Endodermal cell (in vitro differentiated cells): Measurements from ENCODE around the gene KLF2. TPM values are rescaled to one million over a fixed set of nuclear protein-coding genes. Genes with fewer than 3 reads are reported as not detected.

Experiments used
- DNase-seq: peaks from one replicate; pipeline ENCODE4 v3.0.0-alpha.2; 2017
- H3K27ac ChIP-seq: 2 replicates; pipeline ENCODE4 v1.5.1; 2013; ENCODE audit warnings: mild to moderate bottlenecking, low read depth, low read length, moderate library complexity
- H3K27me3 ChIP-seq: 2 replicates; pipeline ENCODE4 v1.6.1; 2013; ENCODE audit warnings: mild to moderate bottlenecking, low read length, moderate library complexity; ENCODE audit not compliant: insufficient read depth, control insufficient read depth, poor library complexity, severe bottlenecking
- H3K36me3 ChIP-seq: 2 replicates; pipeline ENCODE4 v1.7.0; 2013; ENCODE audit warnings: mild to moderate bottlenecking, low read length, moderate library complexity; ENCODE audit not compliant: control insufficient read depth, insufficient read depth
- H3K4me1 ChIP-seq: one replicate; pipeline ENCODE4 v1.7.0; 2013; ENCODE audit warnings: low read length; ENCODE audit not compliant: control insufficient read depth, insufficient read depth
- H3K4me3 ChIP-seq: 2 replicates; pipeline ENCODE4 v1.5.1; 2013; ENCODE audit warnings: mild to moderate bottlenecking, low read length, moderate library complexity
- H3K9ac ChIP-seq: 2 replicates; pipeline ENCODE4 v1.6.1; 2013; ENCODE audit warnings: mild to moderate bottlenecking, low read length, moderate library complexity; ENCODE audit not compliant: poor library complexity, severe bottlenecking; ENCODE audit errors: extremely low read depth
- H3K9me3 ChIP-seq: 2 replicates; pipeline ENCODE4 v1.6.1; 2013; ENCODE audit warnings: mild to moderate bottlenecking, low read length, moderate library complexity; ENCODE audit not compliant: control insufficient read depth
- H3K27ac Mint-ChIP-seq: 2 replicates; pipeline ENCODE4 v1.8.0; 2020; ENCODE audit warnings: mixed read lengths
- H3K27me3 Mint-ChIP-seq: 2 replicates; pipeline ENCODE4 v1.8.0; 2021; ENCODE audit warnings: mild to moderate bottlenecking, mixed read lengths; ENCODE audit not compliant: insufficient read depth
- H3K36me3 Mint-ChIP-seq: 2 replicates; pipeline ENCODE4 v1.8.0; 2020; ENCODE audit warnings: low read depth, mixed read lengths
- H3K4me1 Mint-ChIP-seq: 2 replicates; pipeline ENCODE4 v1.8.0; 2020; ENCODE audit warnings: mixed read lengths
- H3K4me3 Mint-ChIP-seq: 2 replicates; pipeline ENCODE4 v1.8.0; 2020; ENCODE audit warnings: mild to moderate bottlenecking, moderate library complexity, mixed read lengths
- H3K9me3 Mint-ChIP-seq: 2 replicates; pipeline ENCODE4 v1.8.0; 2020; ENCODE audit warnings: mild to moderate bottlenecking, mixed read lengths
- CTCF ChIP-seq: fragments of 200-600 bp; sonication (generic); conservative IDR thresholded peaks from 2 replicates; pipeline ENCODE4 v1.5.0; 2021; ENCODE audit warnings: antibody characterized with exemption, mild to moderate bottlenecking
- WGBS, 2 experiments: methylation state at CpG; one replicate each; pipeline versions ENCODE4 v1.1.5 to v1.1.7; 2013; ENCODE audit warnings: missing lambda C conversion rate in 2 of 2, mixed read lengths in 1 of 2; ENCODE audit not compliant: insufficient coverage in 1 of 2, insufficient read length in 1 of 2; 5-methylcytosine and 5-hydroxymethylcytosine counted together
- total RNA-seq, 2 donors: library from RNA; stranded (reverse); fragmentation: NEBNext Ultra II Directional in 1 of 2; extraction: Animal tissue kit (Norgen Biotek cat#: 25700) in 1 of 2; gene quantifications; 2 replicates in 1 of 2; 3 replicates in 1 of 2; pipeline ENCODE4 v1.2.1, GENCODE V29; 2021

Gene KLF2
- total RNA-seq, 2 donors from 2014 or later = 0.22 to 1.4 TPM

- H3K4me1 Mint-ChIP-seq = peaks cover 7% of the 10 kb centered on the region
- Histone ChIP-seq H3K9me3 (no peaks in the 10 kb centered on the region), H3K36me3 (no peaks in the 10 kb centered on the region), H3K4me3 (no peak overlapping the region), H3K27me3 (no peaks in the 10 kb centered on the region), H3K9ac (no peak overlapping the region), H3K4me1 (no peaks in the 10 kb centered on the region), H3K27ac (no peak overlapping the region)
- 84% methylated on average over 6 to 7 of the region's 7 CpGs for WGBS, 2 experiments
- no peaks in the 10 kb centered on the region for H3K36me3 Mint-ChIP-seq
- no peak for TF ChIP-seq CTCF
- H3K4me3 Mint-ChIP-seq = no peak overlapping the region
- H3K9me3 Mint-ChIP-seq = no peaks in the 10 kb centered on the region
- H3K27ac Mint-ChIP-seq = no peak overlapping the region
- peaks cover 2% of the 10 kb centered on the region for H3K27me3 Mint-ChIP-seq
- DNase-seq = no peak
These were observed 27.9 kb upstream of the KLF2 start for GRCh38 chr19:16296713-16297112.

- H3K4me1 ChIP-seq = no peaks in the 10 kb centered on the region
- Mint-ChIP-seq H3K27me3 (peaks cover 2% of the 10 kb centered on the region), H3K36me3 (no peaks in the 10 kb centered on the region), H3K4me3 (no peak overlapping the region), H3K27ac (no peak overlapping the region), H3K4me1 (peaks cover 7% of the 10 kb centered on the region), H3K9me3 (no peaks in the 10 kb centered on the region)
- H3K27me3 ChIP-seq = no peaks in the 10 kb centered on the region
- no peak overlapping the region for H3K9ac ChIP-seq
- no peak overlapping the region for H3K4me3 ChIP-seq
- no peak for TF ChIP-seq CTCF
- DNase-seq = no peak
- H3K9me3 ChIP-seq = no peaks in the 10 kb centered on the region
- no peak overlapping the region for H3K27ac ChIP-seq
- WGBS, 2 experiments = 92 to 100% methylated on average over 7 to 9 of the region's 9 CpGs
- no peaks in the 10 kb centered on the region for H3K36me3 ChIP-seq
These were observed 26.9 kb upstream of the KLF2 start for GRCh38 chr19:16297575-16298178.

- H3K9me3 Mint-ChIP-seq = no peaks in the 10 kb centered on the region
- Histone ChIP-seq H3K27ac (no peak overlapping the region), H3K4me3 (no peak overlapping the region), H3K27me3 (no peaks in the 10 kb centered on the region), H3K9ac (no peak overlapping the region), H3K4me1 (no peaks in the 10 kb centered on the region), H3K9me3 (no peaks in the 10 kb centered on the region), H3K36me3 (no peaks in the 10 kb centered on the region)
- H3K4me3 Mint-ChIP-seq = no peak overlapping the region
- peaks cover 2% of the 10 kb centered on the region for H3K27me3 Mint-ChIP-seq
- no peak for DNase-seq
- H3K27ac Mint-ChIP-seq = no peak overlapping the region
- no peak for TF ChIP-seq CTCF
- peaks cover 3% of the 10 kb centered on the region for H3K4me1 Mint-ChIP-seq
- WGBS, 2 experiments = 72 to 75% methylated on average over 3 of the region's 3 CpGs
- no peaks in the 10 kb centered on the region for H3K36me3 Mint-ChIP-seq
These were observed 26.3 kb upstream of the KLF2 start for GRCh38 chr19:16298334-16298733.
